GM19023 (cell line): ENCODE measurements around the gene TNNT2.

ENCODE experiments used
- ATAC-seq: cut with Tn5 transposase; IDR thresholded peaks from one replicate; pipeline ENCODE4 v1.9.1; 2021; ENCODE audit warnings: mild to moderate bottlenecking, moderate library complexity; ENCODE audit not compliant: unreplicated experiment

TNNT2 gene

DNA sequence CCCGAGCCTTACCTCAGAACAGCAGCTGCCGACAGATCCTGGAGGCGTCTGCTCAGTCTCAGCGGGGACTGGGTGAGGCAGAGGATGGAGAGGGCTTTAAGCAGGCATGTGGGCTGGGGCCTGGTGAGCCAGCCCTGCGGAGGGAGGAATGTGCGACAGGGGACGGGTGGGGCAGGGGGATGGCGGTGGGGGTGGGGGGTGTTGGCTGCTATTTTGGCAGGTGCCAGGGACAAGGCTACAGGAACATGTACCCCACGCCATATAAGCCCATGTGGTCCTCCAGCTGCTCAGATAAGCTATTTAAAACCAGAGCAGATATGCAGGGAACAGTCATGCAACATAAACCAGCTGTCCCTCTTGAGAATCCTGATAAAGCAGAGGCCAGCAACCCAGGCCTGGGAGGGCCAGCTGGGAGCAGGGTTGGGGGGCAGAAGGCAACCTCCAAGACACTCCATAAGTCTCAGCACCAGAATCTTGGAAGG, at the start of gene TNNT2:
Gene TNNT2 (minus strand): TSS at position 70 of the 482 bp plus-strand sequence. CDS start 4,426 bp downstream, outside the sequence.
- ATAC-seq: no peak

GRCh38 chr1:201426479-201427310, 49.2 kb upstream of the TNNT2 start:
- no peak for ATAC-seq

GRCh38 chr1:201424146-201424545, 46.7 kb upstream of the TNNT2 start:
- no peak for ATAC-seq

DNA sequence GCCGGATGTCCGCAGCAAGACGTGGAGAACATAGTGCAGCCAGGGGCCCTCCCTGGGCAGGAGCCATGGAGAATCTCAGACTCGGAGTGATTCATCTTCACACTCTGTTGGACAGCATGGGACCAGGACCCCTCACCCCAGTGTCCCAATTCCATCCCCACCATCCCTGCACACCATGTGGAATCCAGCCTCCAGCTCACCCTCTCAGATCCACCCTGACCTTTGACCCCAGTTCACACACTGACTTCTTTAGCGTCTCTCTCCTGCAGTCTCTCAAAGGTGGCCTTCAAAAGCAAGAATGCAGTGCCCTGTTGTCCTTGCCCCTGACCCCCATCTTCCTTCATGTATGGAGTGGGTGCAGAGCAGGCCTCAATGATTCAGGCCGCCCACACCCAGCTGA, 46.2 kb upstream of the TNNT2 start:
- no peak for ATAC-seq

- ATAC-seq: no peak
Observed at GRCh38 chr1:201422436-201423030, 45.1 kb upstream of the TNNT2 start.

DNA sequence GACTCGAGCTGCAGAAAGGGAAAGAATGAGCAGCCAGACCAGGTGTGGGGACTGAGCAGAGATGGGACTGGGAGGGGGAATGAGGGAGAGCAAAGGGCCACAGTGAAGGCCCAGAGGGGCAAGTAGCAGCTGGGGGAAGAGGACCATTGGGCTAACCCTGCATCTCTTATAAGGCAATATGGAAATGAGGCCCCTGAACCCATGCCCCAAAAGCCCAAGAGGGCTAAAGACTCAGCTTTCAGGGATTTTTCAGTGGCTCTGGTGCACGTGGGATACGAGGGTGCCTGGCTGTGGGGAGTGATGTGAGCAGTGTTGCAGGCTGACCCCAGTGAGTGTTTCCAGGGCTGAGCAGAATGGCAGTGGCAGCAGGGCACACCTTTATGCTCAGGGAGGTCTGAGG, 44.5 kb upstream of the TNNT2 start:
- ATAC-seq: no peak

DNA sequence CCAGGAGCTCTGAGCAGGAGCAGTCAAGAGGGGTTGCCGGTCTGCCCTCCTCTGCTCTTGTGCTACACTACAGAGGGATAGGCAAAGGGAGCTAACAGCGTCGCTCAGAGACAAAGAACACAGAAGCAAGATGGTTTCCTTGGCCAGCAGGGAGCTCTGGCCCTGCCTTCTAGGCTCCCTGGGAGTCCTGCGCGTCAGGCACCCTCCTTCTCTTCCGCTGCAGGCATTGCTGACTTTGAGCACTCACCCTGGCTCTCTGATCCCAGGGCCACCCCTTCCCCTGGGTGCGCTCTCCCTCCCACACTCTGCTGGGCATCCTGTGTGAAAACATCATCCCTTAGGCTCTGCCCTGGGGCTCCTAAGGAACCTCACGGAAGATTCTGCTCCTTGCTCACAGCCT, 43.6 kb upstream of the TNNT2 start:
- ATAC-seq: no peak

GRCh38 chr1:201420608-201421002, 43.1 kb upstream of the TNNT2 start:
- ATAC-seq: no peak

- ATAC-seq: no peak
Observed at GRCh38 chr1:201419746-201420607, 42.5 kb upstream of the TNNT2 start.

GRCh38 chr1:201419256-201419655, 41.8 kb upstream of the TNNT2 start:
- ATAC-seq: no peak

DNA sequence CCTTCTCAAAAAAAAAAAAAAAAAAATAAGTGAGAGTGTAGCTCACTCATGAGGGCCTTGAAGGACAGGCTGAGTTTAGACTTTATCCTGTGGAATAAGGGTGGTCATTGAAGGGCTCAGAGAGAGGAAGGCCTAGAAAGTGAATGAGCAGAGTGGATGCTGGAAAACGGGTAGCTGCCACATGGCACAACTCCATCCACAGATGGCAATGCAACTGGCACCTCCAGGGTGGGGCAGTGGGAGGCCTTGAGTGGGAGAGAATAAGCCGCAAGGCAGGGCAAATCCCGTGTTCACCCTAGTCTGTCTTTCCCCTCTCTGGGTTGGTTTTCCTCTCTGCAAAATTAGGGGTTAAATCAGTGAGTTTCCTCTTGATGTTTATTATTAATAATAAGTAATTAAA, 41.0 kb upstream of the TNNT2 start:
- ATAC-seq: no peak

DNA sequence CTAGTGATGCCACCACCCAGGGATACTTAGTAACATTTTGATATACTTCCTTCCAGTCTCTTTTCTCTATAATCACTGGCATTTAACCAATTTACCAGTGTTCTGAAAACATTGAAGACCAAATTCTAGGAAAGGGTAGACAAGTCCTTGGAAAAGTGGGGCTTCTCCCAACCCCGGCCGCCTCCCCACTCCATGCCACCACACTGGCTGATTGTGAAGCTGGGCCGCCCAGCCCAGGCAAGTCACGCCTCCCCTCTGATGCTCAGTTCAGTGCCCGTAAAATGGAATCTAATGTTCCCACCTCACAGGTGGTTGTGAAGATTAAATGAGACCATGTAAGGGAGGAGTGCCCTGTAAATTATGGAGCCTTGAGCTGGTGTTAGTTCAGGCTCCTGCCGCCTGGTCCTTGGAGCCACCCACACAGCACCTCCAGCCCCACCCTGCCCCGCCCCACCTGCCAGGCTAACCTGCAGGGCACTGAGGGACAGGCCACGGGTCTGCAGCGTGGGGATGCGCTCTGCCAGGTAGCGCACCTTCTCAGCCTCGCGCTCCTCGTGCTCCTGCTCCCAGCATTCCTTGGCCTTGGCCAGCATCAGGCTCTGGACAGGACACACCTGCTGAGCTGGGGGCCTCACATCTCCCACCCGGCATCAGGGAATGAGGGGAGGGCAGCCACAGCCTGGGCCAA, 36.7 kb upstream of the TNNT2 start:
- no peak for ATAC-seq

DNA sequence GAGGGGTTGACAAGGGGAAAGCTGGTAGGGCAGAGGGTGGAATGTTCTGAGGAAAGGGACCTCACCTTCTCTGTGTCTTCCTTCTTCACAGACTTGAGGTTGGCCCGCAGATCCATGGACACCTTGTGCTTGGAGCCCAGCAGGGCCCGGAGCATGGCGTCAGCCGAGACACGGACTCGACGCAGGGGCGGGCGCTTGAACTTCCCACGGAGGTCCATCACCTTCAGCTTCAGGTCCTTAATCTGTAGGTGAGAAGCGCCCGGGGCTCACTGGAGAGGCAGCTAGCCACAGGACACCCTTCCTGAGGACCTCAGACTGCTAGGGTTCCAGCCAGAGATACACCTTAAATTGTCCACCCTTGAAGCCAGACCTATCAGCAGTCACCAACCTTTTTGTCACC, 33.8 kb upstream of the TNNT2 start:
- ATAC-seq: no peak

DNA sequence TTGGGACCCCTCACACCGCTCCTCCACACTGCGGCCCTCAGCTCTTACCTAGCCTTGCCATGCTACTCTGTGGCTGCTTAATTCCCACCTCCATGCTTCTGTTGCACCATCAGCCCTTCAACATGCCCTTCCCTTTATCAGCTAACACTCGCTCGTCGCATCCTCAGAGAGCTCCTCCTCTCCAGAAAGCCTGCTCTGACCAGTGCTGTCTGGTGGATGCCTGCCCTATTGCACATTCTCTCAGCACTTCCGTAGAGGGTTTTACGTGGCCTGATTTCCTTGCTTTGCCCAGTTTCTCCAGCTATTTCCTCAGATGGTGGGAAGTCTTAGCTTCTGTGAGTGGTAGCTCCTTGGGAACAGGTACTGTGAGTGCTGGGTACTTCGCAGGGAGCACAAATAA, 32.0 kb upstream of the TNNT2 start:
- no peak for ATAC-seq

GRCh38 chr1:201408834-201409200, 31.3 kb upstream of the TNNT2 start:
- ATAC-seq: no peak

- peak; percentile 36 for ATAC-seq
Observed at GRCh38 chr1:201408176-201408833, 30.8 kb upstream of the TNNT2 start.

- no peak for ATAC-seq
Observed at GRCh38 chr1:201406831-201407406, 29.4 kb upstream of the TNNT2 start.

GRCh38 chr1:201405484-201405831, 28.0 kb upstream of the TNNT2 start:
- peak; percentile 55 for ATAC-seq

DNA sequence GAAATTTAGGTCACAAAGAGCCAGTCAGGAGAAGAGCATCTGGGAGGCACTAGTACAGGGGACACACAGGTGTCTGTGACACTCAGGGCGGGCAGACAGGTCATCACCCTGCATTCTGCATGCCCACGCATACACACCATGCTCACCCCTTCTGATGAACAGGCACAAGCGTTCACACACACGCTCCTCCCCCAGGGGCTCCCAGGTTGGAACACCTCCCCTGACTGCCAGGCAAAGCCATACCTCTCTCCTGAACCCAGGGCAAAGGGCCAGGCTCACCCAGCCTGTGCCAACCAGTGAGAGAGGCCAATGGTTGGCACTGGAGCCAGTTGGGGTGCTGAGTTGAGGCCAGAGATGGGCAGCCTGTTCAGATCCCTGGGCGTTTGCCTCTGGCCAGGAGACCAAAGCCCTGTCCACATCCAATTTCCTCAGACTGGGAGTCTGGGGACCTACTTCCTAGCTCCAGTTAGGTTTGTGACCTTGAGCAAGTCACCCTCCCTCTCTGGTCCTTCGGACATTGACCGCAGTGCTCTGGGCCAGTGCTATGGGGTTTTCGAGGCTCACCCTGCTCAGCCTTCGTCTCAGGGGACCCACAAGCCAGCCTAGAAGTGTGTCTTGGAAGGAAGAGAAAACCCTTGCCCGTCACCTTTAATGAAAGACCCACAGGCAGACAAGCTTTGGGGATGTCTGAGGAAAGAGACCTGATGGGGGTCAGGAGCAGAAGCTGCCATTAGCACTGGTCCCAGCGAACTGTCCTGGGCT, 27.4 kb upstream of the TNNT2 start:
- ATAC-seq: peak; percentile 14
